GM19455 (cell line): ENCODE measurements around the gene CMPK1.
"Not testable (repeated sequence)": the region's sequence is repeated elsewhere in the genome, so short reads cannot be mapped to it uniquely, and the experiment has no call there.

Experiments
- ATAC-seq: cut with Tn5 transposase; IDR thresholded peaks from one replicate; pipeline ENCODE4 v1.9.1; 2021; ENCODE audit not compliant: unreplicated experiment

CMPK1 gene, protein sequence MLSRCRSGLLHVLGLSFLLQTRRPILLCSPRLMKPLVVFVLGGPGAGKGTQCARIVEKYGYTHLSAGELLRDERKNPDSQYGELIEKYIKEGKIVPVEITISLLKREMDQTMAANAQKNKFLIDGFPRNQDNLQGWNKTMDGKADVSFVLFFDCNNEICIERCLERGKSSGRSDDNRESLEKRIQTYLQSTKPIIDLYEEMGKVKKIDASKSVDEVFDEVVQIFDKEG

DNA sequence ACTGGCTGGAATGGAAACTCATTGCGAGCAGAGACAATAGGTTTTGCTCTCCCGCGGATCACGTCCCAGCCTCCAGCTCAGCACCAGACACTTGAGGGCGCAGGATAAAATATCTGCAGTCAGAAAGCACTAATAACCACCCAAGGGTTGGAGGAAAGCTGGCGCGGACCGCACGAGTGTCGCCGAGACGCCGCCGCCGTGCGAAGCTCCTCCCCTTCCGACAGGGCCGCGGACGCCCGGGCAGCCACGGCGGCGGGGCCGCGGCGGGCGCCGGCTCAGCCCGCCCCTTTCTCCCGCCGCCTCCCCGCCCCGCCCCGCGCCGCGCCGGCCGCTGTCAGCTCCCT is at the start of gene CMPK1:
TSS of gene CMPK1 (plus strand) at position 213 of the 344 bp plus-strand sequence. CDS start 156 bp downstream, outside the sequence.
- peak; percentile 79 for ATAC-seq

DNA sequence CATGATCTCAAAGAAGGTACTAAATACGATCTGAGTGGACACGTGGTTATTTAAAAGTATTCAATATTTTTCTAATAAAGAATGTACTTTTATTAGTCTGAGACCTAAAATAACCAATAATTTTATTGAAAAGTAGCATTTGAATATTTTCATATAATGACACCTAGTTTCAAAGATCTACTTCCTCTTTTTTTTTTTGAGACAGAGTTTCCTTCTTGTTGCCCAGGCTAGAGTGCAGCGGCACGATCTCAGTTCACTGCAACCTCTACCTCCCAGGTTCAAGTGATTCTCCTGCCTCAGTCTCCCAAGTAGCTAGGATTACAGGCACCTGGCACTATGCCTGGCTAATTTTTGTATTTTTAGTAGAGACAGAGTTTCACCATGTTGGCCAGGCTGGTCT is 45.5 kb upstream of the CMPK1 start:
- ATAC-seq, result not testable (repeated sequence)

DNA sequence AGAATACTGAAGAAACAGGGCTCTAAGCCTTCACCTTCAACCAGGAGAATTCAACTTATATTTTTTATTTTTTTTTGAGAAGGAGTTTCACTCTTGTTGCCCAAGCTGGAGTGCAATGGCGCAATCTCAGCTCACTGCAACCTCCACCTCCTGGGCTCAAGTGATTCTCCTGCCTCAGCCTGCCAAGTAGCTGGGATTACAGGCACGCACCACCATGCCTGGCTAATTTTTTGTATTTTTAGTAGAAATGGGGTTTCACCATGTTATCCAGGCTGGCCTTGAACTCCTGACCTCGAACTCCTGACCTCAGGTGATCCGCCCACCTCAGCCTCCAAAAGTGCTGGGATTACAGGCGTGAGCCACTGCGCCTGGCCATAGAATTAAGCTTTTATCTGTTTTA is 38.7 kb upstream of the CMPK1 start:
- ATAC-seq, result not testable (repeated sequence)

DNA sequence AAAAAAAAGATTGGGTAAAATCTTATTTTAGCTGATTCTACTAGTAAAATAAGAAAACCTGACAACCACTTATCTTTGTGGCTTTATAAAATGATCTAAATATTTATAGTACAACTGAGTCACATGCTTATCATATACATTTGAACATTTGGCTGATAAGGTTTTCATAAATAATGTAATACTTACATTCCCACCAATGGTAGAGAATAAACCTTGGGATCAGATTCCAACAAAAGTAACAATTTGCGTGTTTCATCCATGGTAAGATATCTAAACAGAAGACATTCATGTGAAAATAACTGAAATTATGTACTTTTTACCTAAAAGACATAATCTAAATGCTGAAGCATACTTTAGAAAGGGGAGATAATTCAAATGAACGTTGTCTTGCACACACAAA is 38.0 kb upstream of the CMPK1 start:
- no peak for ATAC-seq

DNA sequence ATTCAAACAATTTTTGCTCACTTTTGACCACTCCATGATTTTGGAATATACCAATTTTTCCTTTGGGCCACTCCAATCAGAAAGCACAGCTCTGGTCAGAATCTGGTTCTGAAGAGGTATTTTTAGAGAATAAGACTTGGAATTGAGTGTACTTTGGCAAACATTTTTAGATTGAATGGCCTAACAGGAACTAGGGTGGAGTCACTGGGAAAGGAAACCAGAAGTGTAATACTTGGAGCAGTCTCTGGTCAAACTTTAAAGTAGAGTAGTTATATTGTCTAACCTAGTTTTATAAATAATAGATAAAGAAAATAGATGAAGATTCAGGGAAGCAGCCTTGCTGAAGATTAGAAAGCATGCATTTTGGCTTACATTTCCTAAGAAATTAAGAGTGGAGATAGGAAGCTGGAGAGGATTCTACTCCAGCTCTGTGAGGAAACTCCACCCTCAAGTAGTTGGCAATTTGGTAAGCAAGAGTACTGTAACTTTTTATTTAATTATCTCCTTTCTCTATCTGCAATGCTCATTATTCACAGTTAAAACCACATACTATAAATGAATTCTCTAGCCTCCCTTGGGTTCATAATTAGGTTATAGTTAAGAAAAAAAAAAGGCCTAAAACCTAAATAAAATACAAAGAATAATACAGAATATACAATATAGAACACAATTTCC is 35.4 kb upstream of the CMPK1 start:
- no peak for ATAC-seq

DNA sequence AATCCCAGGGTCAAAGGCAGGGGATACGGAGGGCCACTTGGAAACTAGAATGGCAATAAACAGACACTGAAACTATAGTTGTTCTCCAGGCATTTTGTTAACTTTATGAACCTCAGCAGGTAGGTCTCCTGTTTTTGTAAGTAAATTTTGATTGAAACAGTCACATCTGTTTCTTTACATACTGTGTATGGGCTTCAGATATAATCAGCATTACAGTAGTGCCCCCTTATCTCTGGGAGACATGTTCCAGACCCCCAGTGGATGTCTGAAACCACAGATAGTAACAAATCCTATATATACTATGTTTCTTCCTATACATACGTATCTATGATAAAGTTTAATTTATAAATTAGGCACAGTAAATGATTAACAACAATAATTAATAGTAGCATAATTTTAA is 31.1 kb upstream of the CMPK1 start:
- no peak for ATAC-seq

DNA sequence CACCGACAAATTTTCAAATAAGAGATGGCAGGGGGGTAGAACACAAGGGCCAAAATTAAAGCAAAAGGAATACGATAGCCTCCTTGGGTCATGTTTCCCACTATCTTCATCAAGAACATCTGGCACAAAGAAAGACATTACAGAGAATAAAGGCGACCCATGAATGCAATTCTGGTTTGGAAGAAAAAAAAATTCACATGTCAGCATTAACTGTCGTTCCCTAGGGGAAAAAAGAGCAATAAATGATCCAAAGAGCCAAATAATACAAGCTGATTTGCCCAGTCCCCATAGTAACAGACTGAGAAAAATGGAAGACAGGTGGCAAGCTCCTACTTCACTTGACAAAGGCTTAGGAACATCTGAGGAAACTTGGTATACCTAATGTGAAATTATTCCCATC is 24.2 kb upstream of the CMPK1 start:
- no peak for ATAC-seq

DNA sequence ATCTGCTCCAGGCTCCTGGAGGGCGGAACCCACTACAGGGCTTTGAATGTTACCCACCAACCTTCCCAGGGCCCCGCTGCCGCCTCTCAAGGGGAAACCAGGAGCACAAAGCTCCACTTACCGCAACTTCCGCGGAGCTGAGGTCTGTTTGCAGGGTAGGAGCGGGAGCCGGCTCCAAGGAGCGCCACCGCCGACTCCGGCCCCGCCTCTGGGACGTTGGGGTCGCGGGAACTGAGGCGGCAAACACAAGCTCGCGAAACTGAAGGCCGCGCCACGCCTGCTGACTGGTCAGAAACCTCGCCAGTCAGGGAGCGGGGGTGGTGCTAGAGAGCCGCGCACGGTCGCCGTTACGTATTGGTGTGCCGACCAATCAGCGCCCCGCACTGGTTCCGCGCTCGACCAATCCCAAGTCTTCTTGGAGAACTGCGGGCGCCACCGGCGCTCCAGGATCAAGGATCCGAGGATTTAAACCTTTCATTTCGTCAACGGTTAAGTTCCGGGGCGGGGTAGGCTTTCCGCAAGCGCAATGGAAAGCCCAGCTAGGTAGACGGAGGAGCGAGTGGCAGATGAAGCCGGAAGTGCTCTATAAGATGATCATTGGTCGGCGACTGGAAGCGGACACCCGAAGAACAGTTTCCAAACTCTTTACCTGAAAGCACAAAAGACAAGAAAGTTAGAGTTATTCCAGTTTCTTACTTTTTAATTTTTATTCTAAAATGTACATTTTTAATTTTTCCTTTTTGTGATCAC is 19.5 kb upstream of the CMPK1 start, which contains the start of gene STIL:
TSS of gene STIL (minus strand) at position 233 of the 750 bp plus-strand sequence. CDS start 3,828 bp downstream, outside the sequence.
- peak; percentile 94 for ATAC-seq

DNA sequence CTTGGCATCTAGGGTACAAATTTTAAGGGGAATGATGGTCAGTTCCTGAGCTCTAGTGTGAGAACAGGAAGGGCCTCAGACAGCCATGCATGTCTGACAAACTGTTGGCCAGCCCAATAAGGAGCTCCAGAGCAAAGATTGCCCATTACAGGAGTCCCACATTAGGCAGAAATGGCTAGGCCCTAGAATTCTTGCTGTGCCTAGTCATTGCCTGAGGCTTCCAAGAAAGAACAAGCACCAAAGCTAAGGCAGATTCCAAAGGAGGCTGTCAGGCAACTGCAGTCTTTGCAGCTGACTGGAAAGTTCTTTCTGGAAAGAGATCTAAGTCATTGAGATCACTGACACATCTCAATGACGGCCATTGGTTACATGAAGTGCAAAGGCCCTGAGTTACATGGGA is 15.7 kb upstream of the CMPK1 start:
- ATAC-seq, result no peak

DNA sequence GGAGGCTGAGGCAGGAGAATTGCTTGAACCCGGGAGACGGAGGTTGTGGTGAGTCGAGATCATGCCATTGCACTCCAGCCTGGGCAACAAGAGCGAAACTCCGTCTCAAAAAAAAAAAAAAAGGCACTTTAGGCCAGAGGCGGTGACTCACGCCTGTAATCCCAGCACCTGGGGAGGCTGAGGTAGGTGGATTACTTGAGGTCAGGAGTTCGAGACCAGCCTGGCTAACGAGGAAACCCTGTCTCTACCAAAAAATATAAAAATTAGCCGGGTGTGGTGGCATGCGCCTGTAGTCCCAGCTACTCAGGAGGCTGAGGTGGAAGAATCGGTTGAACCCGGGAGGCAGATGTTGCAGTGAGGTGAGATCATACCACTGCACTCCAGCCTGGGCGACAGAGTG is 13.6 kb upstream of the CMPK1 start:
- not testable (repeated sequence) for ATAC-seq

DNA sequence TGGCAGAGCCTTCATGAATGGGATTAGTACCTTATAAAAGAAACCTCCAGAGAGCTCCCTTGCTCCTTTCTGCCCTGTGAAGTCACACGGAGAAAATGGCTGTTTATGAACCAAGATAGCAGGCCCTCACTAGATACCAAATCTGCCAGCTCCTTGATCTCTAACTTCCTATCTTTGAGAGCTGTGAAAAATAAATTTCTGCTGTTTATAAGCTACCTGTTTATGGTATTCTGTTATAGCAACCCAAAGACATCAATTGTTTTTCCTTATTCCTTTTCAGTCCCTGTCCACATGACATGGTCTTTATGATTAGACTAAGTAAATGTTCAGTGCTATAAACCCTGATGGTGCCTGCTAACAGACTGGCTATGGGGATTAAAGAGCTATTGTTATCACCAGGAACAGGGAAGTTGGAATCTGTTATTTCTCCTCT is 10.0 kb upstream of the CMPK1 start:
- no peak for ATAC-seq

DNA sequence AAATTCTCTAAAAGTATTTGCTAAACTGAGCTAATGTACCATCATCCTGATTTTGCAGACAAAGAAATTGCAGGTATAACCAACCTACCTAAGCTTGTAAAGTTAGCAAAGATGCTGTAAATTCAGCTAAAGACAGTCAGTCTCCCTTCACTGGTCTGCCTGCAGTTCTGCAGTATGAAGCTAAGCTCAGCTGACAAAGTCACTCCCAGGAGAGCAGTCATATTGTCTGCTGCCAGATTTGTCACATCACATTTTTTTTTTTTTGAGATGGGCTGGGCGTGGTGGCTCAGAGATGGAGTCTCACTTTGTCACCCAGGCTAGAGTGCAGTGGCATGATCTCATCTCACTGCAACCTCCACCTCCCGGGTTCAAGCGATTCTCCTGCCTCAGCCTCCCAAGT is 8.9 kb upstream of the CMPK1 start:
- ATAC-seq, result no peak

DNA sequence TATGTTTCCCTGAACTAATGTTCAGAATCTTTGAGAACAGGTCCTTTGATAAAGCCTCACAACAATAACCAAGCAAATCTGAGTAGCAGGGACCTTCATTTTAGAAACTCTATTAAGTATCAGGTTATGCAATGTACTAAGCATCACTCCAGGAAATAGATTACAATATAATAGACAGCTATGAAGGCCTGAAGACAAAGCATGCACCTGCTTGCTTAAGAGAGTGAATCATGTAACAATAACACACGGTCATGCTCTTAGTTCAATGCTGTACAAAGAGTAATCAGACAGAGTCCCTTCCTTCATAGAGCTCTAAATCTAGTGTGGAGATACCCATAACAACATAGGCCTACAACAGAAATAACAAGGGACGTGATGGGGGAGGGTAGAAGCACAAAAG is 8.1 kb upstream of the CMPK1 start:
- no peak for ATAC-seq

DNA sequence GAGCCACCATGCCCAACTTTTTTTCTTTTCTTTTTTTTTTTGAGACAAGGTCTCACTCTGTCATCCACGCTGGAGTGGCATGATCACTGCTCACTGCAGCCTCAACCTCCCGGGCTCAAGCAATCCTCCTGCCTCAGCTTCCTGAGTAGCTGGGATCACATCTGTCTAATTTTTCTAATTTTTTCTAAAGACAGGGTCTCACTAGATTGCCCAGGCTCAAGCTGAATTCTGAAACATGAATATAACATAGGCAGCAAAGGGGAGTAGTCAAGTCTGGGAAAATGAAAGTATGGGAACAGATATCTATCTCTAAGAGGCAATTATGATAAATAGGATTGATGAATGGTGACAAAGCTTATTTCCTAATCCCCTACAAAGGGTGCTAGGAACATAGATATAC is 7.3 kb upstream of the CMPK1 start:
- ATAC-seq, result no peak

DNA sequence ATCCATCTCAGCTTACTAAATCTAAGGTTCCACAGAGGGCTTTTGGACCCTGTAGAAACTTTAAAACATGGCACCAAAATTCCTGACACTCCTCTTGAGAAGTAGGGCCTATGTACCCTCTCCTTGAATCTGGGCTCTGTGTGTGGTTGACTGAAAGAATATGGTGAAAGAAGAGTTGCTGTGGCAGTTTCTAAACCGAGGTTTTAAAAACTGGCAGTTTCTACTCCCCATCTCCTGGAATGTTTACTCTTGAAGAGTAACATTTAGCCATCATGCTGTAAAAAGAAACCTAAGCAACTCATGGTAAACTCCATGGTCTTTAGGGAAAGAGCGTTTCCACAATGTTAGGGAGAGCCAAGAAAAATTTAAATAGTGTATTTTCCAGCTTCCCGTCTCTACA is 4.6 kb upstream of the CMPK1 start:
- ATAC-seq, result no peak

DNA sequence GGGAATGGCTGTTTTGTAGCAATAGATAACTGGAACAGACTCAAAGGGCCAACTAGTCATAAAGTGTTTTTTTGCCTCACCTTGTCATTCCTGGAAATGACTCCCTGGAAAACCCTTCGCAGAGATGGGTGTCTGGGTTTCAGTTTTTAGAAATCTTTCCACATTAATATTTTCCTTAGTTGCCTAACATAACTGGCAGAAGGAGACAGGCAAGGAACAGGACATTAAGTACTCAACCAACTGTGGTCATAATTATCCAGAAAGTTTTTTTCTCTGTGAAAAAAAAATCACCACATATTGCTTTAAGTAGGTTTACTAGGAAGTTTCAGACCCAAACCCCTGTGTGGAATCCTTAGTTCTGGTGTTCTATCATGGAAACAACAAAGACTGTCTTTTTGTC is 3.4 kb upstream of the CMPK1 start:
- ATAC-seq, result no peak

DNA sequence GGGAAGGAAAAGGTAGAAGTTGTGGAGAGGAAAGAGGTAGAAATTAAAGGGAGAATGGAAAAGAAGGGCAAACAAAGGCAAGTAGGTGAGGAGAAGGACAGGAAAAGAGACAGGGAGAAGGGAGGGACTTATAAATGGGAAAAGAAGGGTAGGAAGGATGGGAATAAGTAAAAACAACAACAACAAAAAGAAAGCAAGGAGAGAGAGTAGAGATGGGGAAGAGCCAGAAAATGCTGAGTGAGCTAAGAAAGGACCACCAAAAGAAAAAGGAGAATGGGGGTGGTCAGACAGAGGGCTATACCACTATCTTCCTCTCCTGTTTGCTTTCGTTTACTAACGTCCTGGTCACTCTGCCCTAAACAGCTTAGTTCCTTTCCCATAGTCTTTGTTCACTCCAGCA is 1.7 kb upstream of the CMPK1 start:
- ATAC-seq, result no peak

DNA sequence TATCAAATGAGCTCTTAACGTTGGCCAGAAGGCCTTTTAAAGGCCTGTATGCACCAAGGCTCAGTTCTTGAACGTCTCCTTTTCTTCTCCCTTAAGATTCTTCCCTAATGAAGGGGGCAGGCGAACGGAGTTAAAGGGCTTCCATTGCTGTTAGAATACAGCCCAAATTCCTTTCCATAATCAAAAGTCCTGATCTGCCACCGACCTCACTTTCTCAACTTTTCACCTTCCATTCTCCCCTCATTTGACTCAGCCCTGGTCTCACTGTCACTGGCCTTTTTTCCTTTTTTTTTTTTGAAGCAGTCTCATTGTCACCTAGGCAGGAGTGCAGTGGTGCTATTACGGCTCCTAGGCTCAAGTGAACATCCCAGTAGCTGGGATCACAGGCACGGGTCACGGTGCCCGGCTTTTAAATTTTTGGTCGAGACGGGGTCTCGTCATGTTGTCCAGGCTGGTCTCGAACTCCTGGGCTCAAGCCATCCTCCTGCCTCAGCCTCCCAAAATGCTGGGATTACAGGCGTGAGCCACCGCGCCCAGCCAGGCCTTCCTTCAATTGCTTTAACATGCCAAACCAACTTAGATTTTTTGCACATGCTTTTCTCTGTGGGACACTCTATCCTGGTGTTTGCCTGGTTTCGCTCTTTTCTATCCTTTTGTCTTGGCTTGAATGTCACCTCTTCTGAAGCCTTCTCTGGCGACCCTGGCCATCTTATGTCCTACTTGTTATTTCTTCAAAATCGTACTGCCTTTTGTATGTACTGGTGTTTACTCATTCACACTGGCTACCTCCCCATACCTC is 612 bp upstream of the CMPK1 start:
- no peak for ATAC-seq

DNA sequence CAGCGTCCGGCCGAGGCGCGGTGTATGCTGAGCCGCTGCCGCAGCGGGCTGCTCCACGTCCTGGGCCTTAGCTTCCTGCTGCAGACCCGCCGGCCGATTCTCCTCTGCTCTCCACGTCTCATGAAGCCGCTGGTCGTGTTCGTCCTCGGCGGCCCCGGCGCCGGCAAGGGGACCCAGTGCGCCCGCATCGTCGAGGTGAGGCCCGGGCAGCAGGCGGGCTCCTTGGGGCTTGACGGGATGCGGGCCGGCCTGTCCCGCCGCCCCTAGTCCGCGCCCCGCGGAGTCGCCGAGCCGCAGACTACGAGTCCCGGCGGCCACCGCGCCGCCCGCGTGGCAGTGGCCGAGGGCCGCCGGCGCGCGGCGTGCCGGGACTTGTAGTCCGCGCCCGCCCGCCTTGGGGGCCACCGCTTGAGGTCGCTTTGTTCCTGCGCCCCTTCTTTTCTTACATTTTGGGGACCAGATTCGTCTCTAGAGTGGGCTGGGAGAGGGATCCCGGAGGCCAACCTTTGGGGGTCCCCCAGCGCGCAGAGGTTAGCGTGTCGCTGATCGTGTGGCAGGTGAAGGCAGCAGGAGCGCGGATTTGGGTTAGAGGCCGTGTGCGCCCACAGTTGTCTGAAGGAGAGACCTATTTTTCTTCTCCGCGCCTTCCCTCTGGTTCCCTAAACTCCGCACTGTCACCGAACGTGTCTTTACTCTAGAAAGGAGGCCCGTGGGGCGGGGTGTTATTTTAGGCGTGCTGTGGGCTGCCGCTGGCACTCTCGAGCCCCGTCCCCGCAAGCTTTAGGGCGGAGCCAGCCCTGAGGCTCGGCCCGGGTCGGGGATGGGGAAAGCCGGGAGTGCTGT is 553 bp downstream of the CMPK1 start:
- ATAC-seq, result peak; percentile 93

DNA sequence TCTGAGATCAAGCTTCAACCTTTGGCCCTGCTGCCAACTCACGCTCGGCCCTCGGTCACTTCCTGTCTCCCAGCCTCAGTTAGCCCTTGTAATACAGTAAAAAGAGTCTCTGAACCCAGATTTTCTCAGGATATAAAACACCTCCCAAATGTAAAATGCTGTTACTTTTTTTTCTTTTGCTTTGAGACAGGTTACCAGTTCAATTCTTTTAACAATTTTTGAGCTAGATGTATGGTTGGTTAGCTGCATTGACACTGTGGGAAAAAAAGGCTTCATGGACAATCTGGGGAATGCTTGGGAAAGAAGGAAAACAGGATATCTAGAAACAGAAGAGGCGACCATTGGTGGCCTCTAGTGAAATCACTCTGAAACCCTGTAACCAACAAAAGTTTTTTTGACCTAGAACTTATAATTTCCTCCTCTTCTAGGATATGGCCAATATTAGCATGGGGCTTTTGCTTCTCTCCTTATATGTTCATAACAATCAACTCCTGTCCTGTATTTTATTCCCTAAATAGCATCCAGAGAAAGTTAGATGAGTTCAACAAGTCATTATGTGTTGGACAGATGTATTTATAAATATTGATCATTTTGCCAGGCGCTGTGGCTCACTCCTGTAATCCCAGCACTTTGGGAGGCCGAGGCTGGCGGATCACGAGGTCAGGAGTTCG is 1.3 kb downstream of the CMPK1 start:
- no peak for ATAC-seq
